OCI-LY1 (cell line): ENCODE measurements around the gene CTAGE1.

ENCODE experiments used
- H2AFZ ChIP-seq: fragments of 200-600 bp; sonication (generic), shearing (Covaris generic); 2 replicates; pipeline ENCODE4 v1.6.0; 2014; ENCODE audit warnings: antibody characterized with exemption, mild to moderate bottlenecking, low read length
- H3F3A ChIP-seq: fragments of 200-600 bp; sonication (generic), shearing (Covaris generic); 2 replicates; pipeline ENCODE4 v1.6.0; 2014; ENCODE audit warnings: mild to moderate bottlenecking, antibody characterized with exemption, low read length, moderate library complexity; ENCODE audit not compliant: insufficient read depth
- H3K27ac ChIP-seq: fragments of 200-600 bp; sonication (generic); 2 replicates; pipeline ENCODE4 v1.5.1; 2014; ENCODE audit warnings: low read length, mixed run types, mild to moderate bottlenecking, low read depth; ENCODE audit not compliant: poor library complexity, severe bottlenecking
- H3K27me3 ChIP-seq: fragments of 200-600 bp; sonication (generic); 2 replicates; pipeline ENCODE4 v1.6.0; 2014; ENCODE audit warnings: antibody characterized with exemption, mild to moderate bottlenecking, low read length, moderate library complexity; ENCODE audit not compliant: insufficient read depth
- H3K36me3 ChIP-seq: fragments of 200-600 bp; sonication (generic); 2 replicates; pipeline ENCODE4 v1.6.1; 2014; ENCODE audit warnings: mild to moderate bottlenecking, antibody characterized with exemption, low read length, moderate library complexity, mixed read lengths; ENCODE audit not compliant: insufficient read depth
- H3K4me1 ChIP-seq: fragments of 200-600 bp; sonication (generic); 2 replicates; pipeline ENCODE4 v1.5.1; 2014; ENCODE audit warnings: mild to moderate bottlenecking, low read length, moderate library complexity; ENCODE audit not compliant: insufficient read depth, severe bottlenecking
- H3K4me2 ChIP-seq: fragments of 200-600 bp; sonication (generic), shearing (Covaris generic); 2 replicates; pipeline ENCODE4 v1.6.1; 2014; ENCODE audit warnings: low read length
- H3K4me3 ChIP-seq: fragments of 200-600 bp; sonication (generic); 2 replicates; pipeline ENCODE4 v1.5.1; 2014; ENCODE audit warnings: low read length, low read depth, mild to moderate bottlenecking, mixed read lengths; ENCODE audit not compliant: poor library complexity, severe bottlenecking
- H3K79me2 ChIP-seq: fragments of 200-600 bp; shearing (Covaris generic); 2 replicates; pipeline ENCODE4 v1.6.1; 2016; ENCODE audit warnings: mixed run types, low read length, mixed read lengths; ENCODE audit not compliant: insufficient read depth
- H3K9ac ChIP-seq: fragments of 200-600 bp; sonication (generic), shearing (Covaris generic); 2 replicates; pipeline ENCODE4 v1.6.1; 2014; ENCODE audit warnings: mild to moderate bottlenecking, low read length, mixed read lengths
- H3K9me2 ChIP-seq: fragments of 200-600 bp; sonication (generic), shearing (Covaris generic); 2 replicates; pipeline ENCODE4 v1.6.1; 2014; ENCODE audit warnings: low read depth, mild to moderate bottlenecking, low read length, mixed read lengths
- H3K9me3 ChIP-seq: fragments of 200-600 bp; shearing (Covaris generic); 2 replicates; pipeline ENCODE4 v1.6.1; 2014; ENCODE audit warnings: low read length, mixed read lengths
- H4K20me1 ChIP-seq: fragments of 200-600 bp; sonication (generic), shearing (Covaris generic); 2 replicates; pipeline ENCODE4 v1.6.0; 2016; ENCODE audit warnings: mild to moderate bottlenecking, low read length; ENCODE audit not compliant: insufficient read depth
- EZH2 ChIP-seq: fragments of 200-600 bp; sonication (generic), shearing (Covaris generic); IDR thresholded peaks from 2 replicates; pipeline ENCODE4 v1.8.0; 2017; ENCODE audit warnings: borderline replicate concordance, mixed run types, mild to moderate bottlenecking, antibody characterized with exemption, low read length, moderate library complexity, mixed read lengths
- TF ChIP-seq, protein P1 (sequence below): fragments of 200-600 bp; sonication (generic), shearing (Covaris generic); IDR thresholded peaks from 2 replicates; pipeline ENCODE4 v1.5.1; 2017; ENCODE audit warnings: mild to moderate bottlenecking, antibody characterized with exemption, low read length, moderate library complexity, mixed read lengths

The CTAGE1 gene

GRCh38 chr18:22408059-22408458 lies 9.7 kb downstream of the CTAGE1 start:
- H3K9ac ChIP-seq: no peak overlapping the region
- H3K79me2 ChIP-seq: no peaks in the 10 kb centered on the region
- H3K9me3 ChIP-seq: no peaks in the 10 kb centered on the region
- TF ChIP-seq, protein P1, sequence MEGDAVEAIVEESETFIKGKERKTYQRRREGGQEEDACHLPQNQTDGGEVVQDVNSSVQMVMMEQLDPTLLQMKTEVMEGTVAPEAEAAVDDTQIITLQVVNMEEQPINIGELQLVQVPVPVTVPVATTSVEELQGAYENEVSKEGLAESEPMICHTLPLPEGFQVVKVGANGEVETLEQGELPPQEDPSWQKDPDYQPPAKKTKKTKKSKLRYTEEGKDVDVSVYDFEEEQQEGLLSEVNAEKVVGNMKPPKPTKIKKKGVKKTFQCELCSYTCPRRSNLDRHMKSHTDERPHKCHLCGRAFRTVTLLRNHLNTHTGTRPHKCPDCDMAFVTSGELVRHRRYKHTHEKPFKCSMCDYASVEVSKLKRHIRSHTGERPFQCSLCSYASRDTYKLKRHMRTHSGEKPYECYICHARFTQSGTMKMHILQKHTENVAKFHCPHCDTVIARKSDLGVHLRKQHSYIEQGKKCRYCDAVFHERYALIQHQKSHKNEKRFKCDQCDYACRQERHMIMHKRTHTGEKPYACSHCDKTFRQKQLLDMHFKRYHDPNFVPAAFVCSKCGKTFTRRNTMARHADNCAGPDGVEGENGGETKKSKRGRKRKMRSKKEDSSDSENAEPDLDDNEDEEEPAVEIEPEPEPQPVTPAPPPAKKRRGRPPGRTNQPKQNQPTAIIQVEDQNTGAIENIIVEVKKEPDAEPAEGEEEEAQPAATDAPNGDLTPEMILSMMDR: no peak
- TF ChIP-seq EZH2: no peak
- no peak overlapping the region for H3K4me3 ChIP-seq
- H3K27ac ChIP-seq: no peak overlapping the region
- no peak overlapping the region for H3K4me2 ChIP-seq
- H4K20me1 ChIP-seq: no peaks in the 10 kb centered on the region
- no peaks in the 10 kb centered on the region for H3K4me1 ChIP-seq
- H3F3A ChIP-seq: no peaks in the 10 kb centered on the region
- H3K36me3 ChIP-seq: no peaks in the 10 kb centered on the region
- H2AFZ ChIP-seq: no peak overlapping the region
- no peaks in the 10 kb centered on the region for H3K27me3 ChIP-seq
- H3K9me2 ChIP-seq: no peaks in the 10 kb centered on the region

GRCh38 chr18:22405142-22405541 lies 12.6 kb downstream of the CTAGE1 start:
- H3K79me2 ChIP-seq: no peaks in the 10 kb centered on the region
- no peak overlapping the region for H3K4me2 ChIP-seq
- no peaks in the 10 kb centered on the region for H3K9me2 ChIP-seq
- H4K20me1 ChIP-seq: no peaks in the 10 kb centered on the region
- H3F3A ChIP-seq: no peaks in the 10 kb centered on the region
- TF ChIP-seq, protein P1: no peak
- no peak for TF ChIP-seq EZH2
- no peaks in the 10 kb centered on the region for H3K27me3 ChIP-seq
- H3K4me3 ChIP-seq: no peak overlapping the region
- H3K36me3 ChIP-seq: no peaks in the 10 kb centered on the region
- H3K9me3 ChIP-seq: no peaks in the 10 kb centered on the region
- H3K4me1 ChIP-seq: no peaks in the 10 kb centered on the region
- no peak overlapping the region for H3K27ac ChIP-seq
- H2AFZ ChIP-seq: no peak overlapping the region
- H3K9ac ChIP-seq: no peak overlapping the region

GRCh38 chr18:22403950-22404349 lies 13.8 kb downstream of the CTAGE1 start:
- Histone ChIP-seq H3K4me3 (no peak overlapping the region), H2AFZ (no peak overlapping the region), H3K4me2 (no peak overlapping the region), H3F3A (no peaks in the 10 kb centered on the region), H3K4me1 (no peaks in the 10 kb centered on the region), H3K36me3 (no peaks in the 10 kb centered on the region), H3K9ac (no peak overlapping the region), H3K79me2 (no peaks in the 10 kb centered on the region), H4K20me1 (no peaks in the 10 kb centered on the region), H3K27me3 (no peaks in the 10 kb centered on the region), H3K9me2 (no peaks in the 10 kb centered on the region), H3K9me3 (no peaks in the 10 kb centered on the region), H3K27ac (no peak overlapping the region)
- TF ChIP-seq, protein P1: no peak
- TF ChIP-seq EZH2: no peak
